MM.1S (cell line): Measurements from ENCODE around the gene OR2T3.
A peak's percentile ranks its signal among the peaks of the same experiment; 100 is the strongest.
"Not testable (repeated sequence)": the region's sequence is repeated elsewhere in the genome, so short reads cannot be mapped to it uniquely, and the experiment has no call there.

Source experiments
- DNase-seq: peaks from one replicate; pipeline ENCODE4 v3.0.0-alpha.2; 2015
- H2AFZ ChIP-seq: fragments of 300-600 bp; sonication (generic); 2 replicates; pipeline ENCODE4 v1.6.0; 2016; ENCODE audit warnings: antibody characterized with exemption, low read length
- H3F3A ChIP-seq: fragments of 300-600 bp; sonication (generic); 2 replicates; pipeline ENCODE4 v1.6.1; 2016; ENCODE audit warnings: mild to moderate bottlenecking, antibody characterized with exemption, low read length, moderate library complexity, mixed read lengths; ENCODE audit not compliant: insufficient read depth
- H3K27ac ChIP-seq: fragments of 300-600 bp; sonication (generic); 2 replicates; pipeline ENCODE4 v1.5.1; 2016; ENCODE audit warnings: mild to moderate bottlenecking, low read length
- H3K27me3 ChIP-seq: fragments of 300-600 bp; sonication (generic); replicated peaks from 2 replicates; pipeline ENCODE4 v1.6.0; 2016; ENCODE audit warnings: low read length; ENCODE audit not compliant: insufficient read depth
- H3K36me3 ChIP-seq: fragments of 300-600 bp; sonication (generic); replicated peaks from 2 replicates; pipeline ENCODE4 v1.6.1; 2016; ENCODE audit warnings: mild to moderate bottlenecking, low read length, mixed read lengths; ENCODE audit not compliant: insufficient read depth
- H3K4me1 ChIP-seq: fragments of 300-600 bp; sonication (generic); 2 replicates; pipeline ENCODE4 v1.6.1; 2016; ENCODE audit warnings: low read length, mixed read lengths
- H3K4me2 ChIP-seq: fragments of 300-600 bp; sonication (generic); 2 replicates; pipeline ENCODE4 v1.6.0; 2016; ENCODE audit warnings: low read depth, low read length
- H3K4me3 ChIP-seq: fragments of 300-600 bp; sonication (generic); 2 replicates; pipeline ENCODE4 v1.5.1; 2016; ENCODE audit warnings: low read length, mixed read lengths
- H3K79me2 ChIP-seq: fragments of 300-600 bp; sonication (generic); 2 replicates; pipeline ENCODE4 v1.6.1; 2016; ENCODE audit warnings: mixed run types, low read length, mixed read lengths
- H3K9ac ChIP-seq: fragments of 300-600 bp; sonication (generic); 2 replicates; pipeline ENCODE4 v1.6.1; 2016; ENCODE audit warnings: low read length, mixed read lengths
- H3K9me2 ChIP-seq: fragments of 300-600 bp; sonication (generic); replicated peaks from 2 replicates; pipeline ENCODE4 v1.6.1; 2016; ENCODE audit warnings: mild to moderate bottlenecking, low read length, mixed read lengths; ENCODE audit not compliant: insufficient read depth
- H3K9me3 ChIP-seq: fragments of 300-600 bp; sonication (generic); replicated peaks from 2 replicates; pipeline ENCODE4 v1.6.1; 2016; ENCODE audit warnings: mild to moderate bottlenecking, low read length, mixed read lengths; ENCODE audit not compliant: insufficient read depth
- H4K20me1 ChIP-seq: fragments of 300-600 bp; sonication (generic); 2 replicates; pipeline ENCODE4 v1.6.1; 2016; ENCODE audit warnings: mild to moderate bottlenecking, low read length, moderate library complexity, mixed read lengths; ENCODE audit not compliant: insufficient read depth

Gene OR2T3

DNA sequence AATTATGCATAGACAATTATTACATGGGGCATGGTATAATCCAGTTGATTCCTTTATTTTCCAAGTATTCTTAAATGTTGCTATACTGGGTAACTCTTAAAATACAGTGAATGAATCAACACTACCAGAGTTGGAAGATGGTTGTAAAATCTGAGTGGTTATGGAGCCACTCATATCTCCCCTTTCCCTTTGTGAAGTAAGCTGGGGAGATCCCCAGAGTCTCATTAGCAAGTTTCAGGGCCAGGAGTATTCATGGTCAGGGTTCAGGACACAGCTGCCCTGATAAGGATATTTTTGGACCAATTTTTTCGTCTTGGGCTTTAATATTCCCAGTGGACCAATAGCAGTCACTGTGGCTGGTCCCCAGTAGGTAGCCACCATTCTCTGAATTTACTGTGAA lies 34.5 kb upstream of the OR2T3 start:
- H3K4me1 ChIP-seq, H3F3A ChIP-seq, H3K9me3 ChIP-seq, H3K9me2 ChIP-seq, H2AFZ ChIP-seq, H3K79me2 ChIP-seq, H3K9ac ChIP-seq, DNase-seq, H3K27ac ChIP-seq, H3K27me3 ChIP-seq, H4K20me1 ChIP-seq, H3K4me2 ChIP-seq, H3K4me3 ChIP-seq, H3K36me3 ChIP-seq: not testable (repeated sequence)

DNA sequence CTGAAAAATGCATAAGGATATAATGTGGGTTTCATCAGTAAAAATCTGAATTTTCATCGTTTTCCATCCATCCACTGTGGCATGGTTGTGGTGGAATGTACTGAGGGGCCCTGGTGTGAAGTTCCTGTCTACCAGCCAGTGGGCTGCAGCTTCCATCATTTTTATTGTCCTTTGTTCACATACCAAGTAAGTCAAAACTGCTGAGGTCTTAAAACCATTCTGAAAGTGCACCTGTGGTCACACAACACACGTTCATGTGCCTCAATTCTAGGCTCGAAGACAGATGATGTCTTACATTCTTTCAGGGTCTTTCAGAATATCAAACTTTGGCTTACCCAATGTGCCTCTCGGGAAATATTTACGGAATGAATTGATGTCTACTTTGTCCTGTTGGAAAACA lies 33.9 kb upstream of the OR2T3 start:
- H3K36me3 ChIP-seq, H3K4me1 ChIP-seq, H3K79me2 ChIP-seq, H2AFZ ChIP-seq, H3K27me3 ChIP-seq, H4K20me1 ChIP-seq, H3K4me3 ChIP-seq, H3K27ac ChIP-seq, H3K9me3 ChIP-seq, H3K9ac ChIP-seq, H3K9me2 ChIP-seq, H3F3A ChIP-seq, H3K4me2 ChIP-seq: not testable (repeated sequence)
- peak; percentile 41 for DNase-seq

- not testable (repeated sequence) for H3K4me2 ChIP-seq, H2AFZ ChIP-seq, DNase-seq, H4K20me1 ChIP-seq, H3K27me3 ChIP-seq, H3F3A ChIP-seq, H3K27ac ChIP-seq, H3K36me3 ChIP-seq, H3K9ac ChIP-seq, H3K9me2 ChIP-seq, H3K4me1 ChIP-seq, H3K4me3 ChIP-seq, H3K79me2 ChIP-seq, H3K9me3 ChIP-seq
Measured at GRCh38 chr1:248442500-248443277, 30.5 kb upstream of the OR2T3 start.

DNA sequence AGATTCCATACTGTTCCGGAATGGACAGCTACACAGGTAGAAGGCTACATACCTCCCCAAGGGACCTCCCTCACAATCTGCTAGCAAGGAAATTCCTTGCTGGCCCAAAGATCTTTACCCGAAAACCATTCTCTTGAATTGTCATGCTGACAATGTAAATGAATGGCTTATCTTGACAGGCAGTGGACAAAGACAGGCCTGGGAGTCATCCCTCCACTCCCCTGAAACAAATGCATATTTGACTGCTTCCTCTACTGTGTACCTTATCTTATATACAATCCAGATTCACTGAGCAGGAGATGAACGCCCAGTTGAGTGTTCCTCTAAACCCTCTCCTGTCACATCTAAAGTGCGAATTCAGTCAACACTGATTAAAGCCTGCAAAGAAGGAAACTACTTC lies 28.5 kb upstream of the OR2T3 start:
- H3F3A ChIP-seq, H3K79me2 ChIP-seq: not testable (repeated sequence)

DNA sequence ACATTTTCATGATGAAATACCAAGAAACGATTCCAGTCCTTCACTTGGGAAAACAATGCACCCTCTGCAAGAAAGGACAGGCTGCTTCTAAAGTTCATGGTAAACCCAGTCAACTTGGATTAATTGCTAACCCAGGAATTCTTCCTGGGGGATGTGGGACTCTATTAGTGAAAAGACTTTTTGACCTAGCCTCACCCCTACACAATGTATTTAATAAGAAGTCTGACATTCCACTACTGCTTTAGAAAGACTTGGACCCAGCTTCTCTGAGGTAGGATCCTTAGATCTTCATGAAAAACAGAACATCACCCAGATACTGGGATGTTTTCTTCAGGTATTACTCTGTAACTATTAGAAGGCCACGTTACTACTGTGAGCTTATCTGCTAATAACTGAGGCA lies 27.8 kb upstream of the OR2T3 start, which contains the start of gene OR2T2:
TSS of gene OR2T2 (plus strand) at position 239 of the 400 bp plus-strand sequence. CDS start 7,161 bp downstream, outside the sequence.
- H3K79me2 ChIP-seq, H3K27ac ChIP-seq, H3K4me2 ChIP-seq, H3K9me3 ChIP-seq, H3K9ac ChIP-seq, H3K4me1 ChIP-seq, H3K4me3 ChIP-seq, H3K27me3 ChIP-seq, H2AFZ ChIP-seq, DNase-seq, H3K36me3 ChIP-seq, H3F3A ChIP-seq, H3K9me2 ChIP-seq, H4K20me1 ChIP-seq: not testable (repeated sequence)

More for the DNA sequence above, 28.5 kb upstream of the OR2T3 start:
- not testable (repeated sequence) for H3K4me2 ChIP-seq, H3K9me2 ChIP-seq, H3K36me3 ChIP-seq, H4K20me1 ChIP-seq, H3K27ac ChIP-seq, H3K9ac ChIP-seq, H3K4me1 ChIP-seq, H3K9me3 ChIP-seq, DNase-seq, H3K27me3 ChIP-seq, H3K4me3 ChIP-seq, H2AFZ ChIP-seq

- H3K9ac ChIP-seq, H4K20me1 ChIP-seq, H3K4me1 ChIP-seq, H3F3A ChIP-seq, H3K79me2 ChIP-seq, DNase-seq, H3K9me3 ChIP-seq, H3K27ac ChIP-seq, H3K27me3 ChIP-seq, H3K9me2 ChIP-seq, H3K36me3 ChIP-seq, H3K4me2 ChIP-seq, H2AFZ ChIP-seq, H3K4me3 ChIP-seq: not testable (repeated sequence)
Measured at GRCh38 chr1:248448409-248449074, 24.6 kb upstream of the OR2T3 start.

DNA sequence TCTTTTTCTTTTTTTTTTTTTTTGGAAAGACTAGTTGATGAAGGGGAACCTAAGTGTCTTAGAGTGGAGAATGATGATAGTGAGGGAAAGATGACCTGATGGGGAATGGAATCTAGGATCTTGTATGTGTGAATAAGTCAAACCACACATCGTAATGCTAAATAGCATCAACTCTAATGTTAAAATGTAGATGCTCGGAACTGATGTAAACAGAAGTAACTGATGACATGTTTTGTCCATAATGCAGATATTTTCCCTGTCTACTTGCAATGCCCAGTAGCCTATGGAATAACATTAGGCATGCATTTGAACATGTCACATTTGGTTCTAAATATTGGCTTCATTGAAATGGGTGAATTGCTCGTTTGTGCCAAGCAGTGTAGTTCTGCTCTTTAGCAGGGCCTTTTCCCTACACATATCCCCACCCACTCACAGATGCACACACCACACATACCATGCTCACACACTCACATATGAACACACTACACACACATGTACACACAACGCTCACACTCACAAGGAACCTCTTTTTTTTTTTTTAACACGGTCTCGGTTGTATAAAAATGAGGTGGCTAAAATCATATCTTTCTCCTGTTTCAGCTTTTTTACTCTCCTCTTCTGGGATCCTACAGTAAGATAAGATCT lies 23.2 kb upstream of the OR2T3 start:
- not testable (repeated sequence) for H3K4me1 ChIP-seq

More for the DNA sequence above, 23.2 kb upstream of the OR2T3 start:
- H3F3A ChIP-seq, H3K9me3 ChIP-seq, H3K4me3 ChIP-seq, H3K36me3 ChIP-seq, H3K27me3 ChIP-seq, DNase-seq, H3K4me2 ChIP-seq, H3K9ac ChIP-seq, H3K27ac ChIP-seq, H3K9me2 ChIP-seq, H3K79me2 ChIP-seq, H4K20me1 ChIP-seq, H2AFZ ChIP-seq: not testable (repeated sequence)
